ENCODE measurements around the gene EPHA1.

DNA sequence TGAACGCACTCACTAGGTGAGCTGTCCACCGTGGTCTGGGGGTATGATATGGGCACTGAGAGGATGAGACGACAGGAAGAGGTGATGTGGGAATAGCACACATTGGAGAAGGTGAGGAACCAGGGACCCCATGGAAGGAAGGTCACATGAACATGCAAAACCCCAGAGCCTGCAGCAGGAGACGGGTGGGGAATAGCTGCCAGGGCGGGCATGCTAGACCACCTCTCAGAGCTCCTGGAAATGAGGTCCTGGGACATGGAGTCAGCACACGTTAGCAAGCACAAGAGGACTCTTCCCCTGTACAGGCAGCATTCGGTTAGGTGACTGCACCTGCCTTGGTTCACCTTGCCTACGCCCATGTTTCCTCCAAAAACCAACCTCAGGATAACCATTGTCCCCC, 54.3 kb downstream of the EPHA1 start:
- TF ChIP-seq, protein P1, sequence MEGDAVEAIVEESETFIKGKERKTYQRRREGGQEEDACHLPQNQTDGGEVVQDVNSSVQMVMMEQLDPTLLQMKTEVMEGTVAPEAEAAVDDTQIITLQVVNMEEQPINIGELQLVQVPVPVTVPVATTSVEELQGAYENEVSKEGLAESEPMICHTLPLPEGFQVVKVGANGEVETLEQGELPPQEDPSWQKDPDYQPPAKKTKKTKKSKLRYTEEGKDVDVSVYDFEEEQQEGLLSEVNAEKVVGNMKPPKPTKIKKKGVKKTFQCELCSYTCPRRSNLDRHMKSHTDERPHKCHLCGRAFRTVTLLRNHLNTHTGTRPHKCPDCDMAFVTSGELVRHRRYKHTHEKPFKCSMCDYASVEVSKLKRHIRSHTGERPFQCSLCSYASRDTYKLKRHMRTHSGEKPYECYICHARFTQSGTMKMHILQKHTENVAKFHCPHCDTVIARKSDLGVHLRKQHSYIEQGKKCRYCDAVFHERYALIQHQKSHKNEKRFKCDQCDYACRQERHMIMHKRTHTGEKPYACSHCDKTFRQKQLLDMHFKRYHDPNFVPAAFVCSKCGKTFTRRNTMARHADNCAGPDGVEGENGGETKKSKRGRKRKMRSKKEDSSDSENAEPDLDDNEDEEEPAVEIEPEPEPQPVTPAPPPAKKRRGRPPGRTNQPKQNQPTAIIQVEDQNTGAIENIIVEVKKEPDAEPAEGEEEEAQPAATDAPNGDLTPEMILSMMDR (IDR thresholded peaks at IDR 0.05): no peak
- no peak for TF ChIP-seq POLR2AphosphoS5 (IDR thresholded peaks at IDR 0.05)
- no peak for TF ChIP-seq POLR2A (IDR thresholded peaks at IDR 0.05)
